ENCODE measurements around the gene SLC12A4. TPM values are rescaled to one million over a fixed set of nuclear protein-coding genes. Genes with fewer than 3 reads are reported as not detected.
"Not testable (repeated sequence)": the region's sequence is repeated elsewhere in the genome, so short reads cannot be mapped to it uniquely, and the experiment has no call there.

The SLC12A4 gene
- total RNA-seq, 6 experiments from 2014 or later, result 17.2 to 40.0 (median 21.9) TPM

- no peaks in the 10 kb centered on the region for H3K27me3 ChIP-seq
- H3K4me3 ChIP-seq, result peak overlapping the region in 1 of 3 donors; percentile 19
- H3K27ac ChIP-seq, result peak overlapping the region; percentile 26 to 69 (median 67)
- intact Hi-C loops (cut with DNase I), result no loop called here
- ATAC-seq (peak; percentile 54 to 67 (median 61)), DNase-seq (no peak)
- no peak for TF ChIP-seq POLR2A (IDR thresholded peaks at IDR 0.05)
- no peak for TF ChIP-seq CTCF (IDR thresholded peaks at IDR 0.05)
- no peaks in the 10 kb centered on the region for H3K9me3 ChIP-seq
- no CpG with 5 or more reads among the region's 2 CpGs for WGBS (ENCODE audit: insufficient coverage, low coverage, low lambda C conversion rate, missing lambda C conversion rate)
- no peaks in the 10 kb centered on the region for H3K36me3 ChIP-seq
- no peaks in the 10 kb centered on the region for H3K4me1 ChIP-seq
Measured at GRCh38 chr16:67999985-68000384, 31.5 kb upstream of the SLC12A4 start.

DNA sequence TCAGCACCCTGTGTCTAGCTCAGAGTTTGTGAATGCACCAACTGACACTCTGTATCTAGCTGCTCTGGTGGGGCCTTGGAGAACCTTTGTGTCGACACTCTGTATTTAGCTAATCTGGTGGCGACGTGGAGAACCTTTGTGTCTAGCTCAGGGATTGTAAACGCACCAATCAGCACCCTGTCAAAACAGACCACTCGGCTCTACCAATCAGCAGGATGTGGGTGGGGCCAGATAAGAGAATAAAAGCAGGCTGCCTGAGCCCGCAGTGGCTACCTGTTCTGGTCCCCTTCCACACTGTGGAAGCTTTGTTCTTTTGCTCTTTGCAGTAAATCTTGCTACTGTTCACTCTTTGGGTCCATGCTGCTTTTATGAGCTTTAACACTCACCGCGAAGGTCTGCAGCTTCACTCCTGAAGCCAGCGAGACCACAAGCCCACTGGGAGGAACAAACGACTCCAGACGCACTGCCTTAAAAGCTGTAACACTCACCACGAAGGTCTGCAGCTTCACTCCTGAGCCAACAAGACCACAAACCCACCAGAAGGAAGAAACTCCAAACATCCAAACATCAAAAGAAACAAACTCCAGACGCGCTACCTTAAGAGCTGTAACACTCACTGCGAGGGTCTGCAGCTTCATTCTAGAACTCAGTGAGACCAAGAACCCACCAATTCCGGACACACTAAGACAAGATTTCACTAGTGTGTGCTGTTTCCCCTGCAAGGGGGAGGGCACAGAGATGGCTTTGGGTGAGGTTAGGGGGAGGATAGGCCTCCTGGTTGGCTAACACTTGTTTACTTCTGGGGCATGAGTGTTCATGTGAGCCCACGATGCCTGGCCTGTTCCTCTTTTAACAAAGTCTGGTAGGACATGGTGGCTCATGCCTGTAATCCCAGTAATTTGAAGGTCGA lies 30.6 kb upstream of the SLC12A4 start, which contains the start of gene DPEP2:
Gene DPEP2, minus strand, starts transcription at position 706 of the 910 bp plus-strand sequence. CDS start 6,272 bp downstream, outside the sequence.
- DNase-seq; H3K27me3 ChIP-seq; intact Hi-C loops (cut with DNase I); H3K36me3 ChIP-seq; H3K4me1 ChIP-seq; H3K9me3 ChIP-seq: not testable (repeated sequence)
- ATAC-seq, result peak; percentile 65 to 83 (median 74)
- peak within 1 kb of the TSS in 1 of 3 donors; percentile 19 for H3K4me3 ChIP-seq
- H3K27ac ChIP-seq, result peak within 1 kb of the TSS; percentile 26 to 69 (median 67)
- WGBS (ENCODE audit: insufficient coverage, low coverage, low lambda C conversion rate, missing lambda C conversion rate), result 67% methylated on average over 13 of the region's 18 CpGs

GRCh38 chr16:67998231-67998778 lies 29.9 kb upstream of the SLC12A4 start:
- intact Hi-C loops (cut with DNase I); DNase-seq; H3K4me1 ChIP-seq; H3K4me3 ChIP-seq; H3K36me3 ChIP-seq; H3K9me3 ChIP-seq; ATAC-seq; H3K27ac ChIP-seq; H3K27me3 ChIP-seq: not testable (repeated sequence)
- WGBS (ENCODE audit: insufficient coverage, low coverage, low lambda C conversion rate, missing lambda C conversion rate), result 97% methylated on average over 6 of the region's 36 CpGs

- Histone ChIP-seq H3K27ac (no peak overlapping the region), H3K4me1 (peaks cover 0 to 7% (median 0%) of the 10 kb centered on the region in 4 donors), H3K27me3 (no peaks in the 10 kb centered on the region), H3K36me3 (no peaks in the 10 kb centered on the region), H3K9me3 (no peaks in the 10 kb centered on the region), H3K4me3 (no peak overlapping the region)
- TF ChIP-seq CTCF (IDR thresholded peaks at IDR 0.05) (no peak), POLR2A (IDR thresholded peaks at IDR 0.05) (no peak)
- 87% methylated on average over 4 of the region's 5 CpGs for WGBS (ENCODE audit: insufficient coverage, low coverage, low lambda C conversion rate, missing lambda C conversion rate)
- ATAC-seq (no peak), DNase-seq (no peak)
- intact Hi-C loops (cut with DNase I), result no loop called here
Measured at GRCh38 chr16:67996666-67997065, 28.2 kb upstream of the SLC12A4 start.

DNA sequence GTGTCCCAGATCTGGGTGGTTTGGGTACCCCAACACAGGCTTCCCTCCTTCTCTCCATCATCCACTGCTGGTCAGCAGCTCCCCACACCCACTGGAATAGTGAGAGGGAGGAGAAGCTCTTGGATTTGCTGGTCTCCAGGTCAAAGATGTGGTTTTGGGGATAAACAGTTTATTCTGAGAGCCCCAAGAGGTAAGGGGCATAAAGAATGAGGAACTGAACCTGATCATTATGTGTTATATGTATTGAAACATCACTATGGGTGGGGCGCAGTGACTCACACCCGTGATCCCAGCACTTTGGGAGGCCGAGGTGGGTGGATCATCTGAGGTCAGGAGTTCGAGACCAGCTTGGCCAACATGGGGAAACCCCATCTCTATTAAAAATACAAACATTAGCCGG lies 27.0 kb upstream of the SLC12A4 start:
- no peaks in the 10 kb centered on the region for H3K9me3 ChIP-seq
- peaks cover 0 to 7% (median 0%) of the 10 kb centered on the region in 4 donors for H3K4me1 ChIP-seq
- no peaks in the 10 kb centered on the region for H3K36me3 ChIP-seq
- 67% methylated on average over 4 of the region's 5 CpGs for WGBS (ENCODE audit: insufficient coverage, low coverage, low lambda C conversion rate, missing lambda C conversion rate)
- DNase-seq (no peak), ATAC-seq (no peak)
- intact Hi-C loops (cut with DNase I), result no loop called here
- no peaks in the 10 kb centered on the region for H3K27me3 ChIP-seq
- H3K4me3 ChIP-seq, result no peak overlapping the region
- no peak overlapping the region for H3K27ac ChIP-seq
- TF ChIP-seq POLR2A (IDR thresholded peaks at IDR 0.05) (no peak), CTCF (IDR thresholded peaks at IDR 0.05) (no peak)

DNA sequence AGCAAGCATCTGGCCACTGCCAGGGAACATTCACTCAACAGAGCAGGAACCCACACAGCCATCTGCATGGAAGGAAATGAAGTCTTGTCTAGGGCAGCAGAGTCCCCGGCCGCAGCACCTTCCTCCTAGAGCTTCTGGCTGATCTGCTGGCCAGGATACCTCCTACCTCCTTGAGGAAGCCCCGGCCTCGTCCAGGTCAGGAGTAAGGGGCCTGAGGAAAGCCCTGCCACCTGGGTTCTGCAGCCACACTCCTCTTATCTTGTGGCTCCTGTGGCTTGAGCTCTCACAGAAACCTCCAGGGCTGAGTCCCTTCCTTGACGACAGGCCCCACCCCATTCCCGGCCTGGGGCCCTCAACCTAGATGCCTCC lies 25.6 kb upstream of the SLC12A4 start:
- intact Hi-C loops (cut with DNase I); H3K4me1 ChIP-seq; H3K9me3 ChIP-seq; H3K27me3 ChIP-seq; H3K4me3 ChIP-seq; H3K36me3 ChIP-seq; DNase-seq: not testable (repeated sequence)
- peak; percentile 3 to 29 (median 17) for ATAC-seq
- no CpG with 5 or more reads among the region's 6 CpGs for WGBS (ENCODE audit: insufficient coverage, low coverage, low lambda C conversion rate, missing lambda C conversion rate)
- peak overlapping the region; percentile 55 to 75 (median 63) for H3K27ac ChIP-seq

Measured in right lobe of liver (tissue), 6 donors.